Stimulated activated CD4-positive, alpha-beta T cell treated with anti-CD3 and anti-CD28 coated beads, Interleukin-12 subunit alpha, Interleukin-12 subunit beta, amount 100 ng/mL, for 48 hours (primary cell): ENCODE measurements around the gene RNF144A.

Experiments used
- DNase-seq, 3 donors: peaks; one replicate each; pipeline ENCODE4 v3.0.0-alpha.2; 2020; ENCODE audit warnings: low read depth in 2 of 3, low spot score in 1 of 3

The RNF144A gene

GRCh38 chr2:6945821-6946220, 28.6 kb downstream of the RNF144A start:
- DNase-seq, result no peak

- no peak for DNase-seq
Observed at GRCh38 chr2:6946722-6947121, 29.5 kb downstream of the RNF144A start.

- DNase-seq, result no peak
Observed at GRCh38 chr2:6947929-6948676, 30.9 kb downstream of the RNF144A start.

- no peak for DNase-seq
Observed at GRCh38 chr2:6948677-6949351, 31.6 kb downstream of the RNF144A start.

- DNase-seq, result no peak
Observed at GRCh38 chr2:6951046-6951445, 33.8 kb downstream of the RNF144A start.

- DNase-seq, result no peak
Observed at GRCh38 chr2:6952101-6952500, 34.9 kb downstream of the RNF144A start.

GRCh38 chr2:6954586-6954985, 37.4 kb downstream of the RNF144A start:
- DNase-seq, result no peak

GRCh38 chr2:6955511-6956136, 38.4 kb downstream of the RNF144A start:
- DNase-seq, result no peak

- DNase-seq, result no peak
Observed at GRCh38 chr2:6956566-6956965, 39.4 kb downstream of the RNF144A start.

- no peak for DNase-seq
Observed at GRCh38 chr2:6957031-6957714, 40.0 kb downstream of the RNF144A start.

- DNase-seq, result no peak
Observed at GRCh38 chr2:6957910-6958615, 40.9 kb downstream of the RNF144A start.

- DNase-seq, result no peak
Observed at GRCh38 chr2:6958616-6959235, 41.5 kb downstream of the RNF144A start.

GRCh38 chr2:6959751-6960150, 42.5 kb downstream of the RNF144A start:
- no peak for DNase-seq

GRCh38 chr2:6960659-6961058, 43.4 kb downstream of the RNF144A start:
- DNase-seq, result no peak

- no peak for DNase-seq
Observed at GRCh38 chr2:6963727-6964126, 46.5 kb downstream of the RNF144A start.

GRCh38 chr2:6965071-6965795, 48.0 kb downstream of the RNF144A start:
- DNase-seq, result no peak

- DNase-seq, result no peak
Observed at GRCh38 chr2:6966446-6966940, 49.3 kb downstream of the RNF144A start.

- DNase-seq, result no peak
Observed at GRCh38 chr2:6967301-6967700, 50.1 kb downstream of the RNF144A start.

- no peak for DNase-seq
Observed at GRCh38 chr2:6968319-6969100, 51.3 kb downstream of the RNF144A start.
